HG03432 (cell line): Measurements from ENCODE around the gene LMLN.
"Not testable (repeated sequence)": the region's sequence is repeated elsewhere in the genome, so short reads cannot be mapped to it uniquely, and the experiment has no call there.

Experiments
- ATAC-seq: cut with Tn5 transposase; IDR thresholded peaks from one replicate; pipeline ENCODE4 v1.9.1; 2021; ENCODE audit warnings: mild to moderate bottlenecking, moderate library complexity; ENCODE audit not compliant: unreplicated experiment

The LMLN gene

GRCh38 chr3:197959891-197960693 is at the start of gene LMLN:
Gene LMLN, plus strand, starts transcription at chr3:197960217. Its CDS starts 29 bp downstream, at chr3:197960246.
- ATAC-seq: peak; percentile 99

- ATAC-seq: no peak
Observed at GRCh38 chr3:197912741-197913476, 47.1 kb upstream of the LMLN start.

GRCh38 chr3:197913641-197914380 is 46.2 kb upstream of the LMLN start:
- no peak for ATAC-seq

- ATAC-seq: not testable (repeated sequence)
Observed at GRCh38 chr3:197921429-197922275, 38.4 kb upstream of the LMLN start.

GRCh38 chr3:197926418-197926817 is 33.6 kb upstream of the LMLN start:
- ATAC-seq: no peak

- not testable (repeated sequence) for ATAC-seq
Observed at GRCh38 chr3:197927578-197927977, 32.4 kb upstream of the LMLN start.

GRCh38 chr3:197936819-197937384 is 23.1 kb upstream of the LMLN start:
- ATAC-seq: no peak

GRCh38 chr3:197940745-197941384 is 19.2 kb upstream of the LMLN start:
- no peak for ATAC-seq

GRCh38 chr3:197942956-197943556 is 17.0 kb upstream of the LMLN start:
- ATAC-seq: no peak

- no peak for ATAC-seq
Observed at GRCh38 chr3:197949191-197949777, 10.7 kb upstream of the LMLN start.

- peak; percentile 90 for ATAC-seq
Observed at GRCh38 chr3:197949778-197950676, 10.0 kb upstream of the LMLN start, which contains the start of gene RPL35A. Gene RPL35A, plus strand, starts transcription at chr3:197950190. Its CDS starts 778 bp downstream, at chr3:197950968.

- no peak for ATAC-seq
Observed at GRCh38 chr3:197950677-197951061, 9.3 kb upstream of the LMLN start.

GRCh38 chr3:197951392-197951990 is 8.5 kb upstream of the LMLN start:
- no peak for ATAC-seq

GRCh38 chr3:197952440-197952839 is 7.6 kb upstream of the LMLN start:
- ATAC-seq: no peak

GRCh38 chr3:197953325-197953724 is 6.7 kb upstream of the LMLN start:
- no peak for ATAC-seq

GRCh38 chr3:197953881-197954280 is 6.1 kb upstream of the LMLN start:
- ATAC-seq: no peak

GRCh38 chr3:197955892-197956477 is 4.0 kb upstream of the LMLN start:
- ATAC-seq: no peak
